K562 (cell line): ENCODE data around the gene MUSK. TPM values are rescaled to one million over a fixed set of nuclear protein-coding genes. Genes with fewer than 3 reads are reported as not detected.

ENCODE experiments used
- ATAC-seq: fragments of 200-7000 bp; cut with Tn5 transposase; 3 replicates; pipeline ENCODE4 v1.9.1; 2020; ENCODE audit warnings: moderate library complexity
- BruUV-seq: library from RNA; stranded (reverse); fragments of 400-500 nt; replicated peaks from 2 replicates; lab custom pipeline; 2021; lab: Mats Ljungman, UMichigan
- CTCF ChIA-PET: fragments of 300-600 bp; formaldehyde crosslinking; extraction: SDS; loops from one replicate; lab custom pipeline; 2021; ENCODE audit warnings: low intra/inter-chr PET ratio; lab: Yijun Ruan, JAX
- POLR2A ChIA-PET: fragments of 300-600, 350-650 bp; sonication (Branson Sonifier 250); formaldehyde crosslinking; extraction: SDS; loops from one replicate; lab custom pipeline; 2021; ENCODE audit warnings: antibody characterized with exemption, inconsistent platforms; lab: Yijun Ruan, JAX
- DNase-seq, 4 experiments: peaks; one replicate each; pipeline versions ENCODE4 v3.0.0 to v3.0.0-alpha.2; 2011 to 2018; ENCODE audit warnings: low spot score in 3 of 4, mixed read lengths in 3 of 4; ENCODE audit errors: extremely low read depth in 1 of 4
- FAIRE-seq: peaks from 2 replicates; lab custom pipeline; 2011; peaks lifted over from hg19 to GRCh38; lab: Jason Lieb, UNC
- H2AFZ ChIP-seq: 2 replicates; pipeline ENCODE4 v1.6.0; 2011; ENCODE audit warnings: low read depth, low read length, control low read depth, inconsistent platforms
- H3K27ac ChIP-seq: fragments of 200-600 bp; 3 replicates; pipeline ENCODE4 v1.8.0; 2011; ENCODE audit warnings: low read depth, mild to moderate bottlenecking, control low read depth, inconsistent platforms, low read length, moderate library complexity, mixed read lengths; ENCODE audit errors: extremely low read depth
- H3K27me3 ChIP-seq, 2 experiments: fragments of 300-600 bp in 1 of 2; 2 replicates in 1 of 2; 3 replicates in 1 of 2; pipeline versions ENCODE4 v1.6.0 to v1.8.0; 2011; ENCODE audit warnings: inconsistent platforms in 2 of 2, low read length in 2 of 2, mild to moderate bottlenecking in 1 of 2, mixed read lengths in 1 of 2, moderate library complexity in 1 of 2; ENCODE audit not compliant: control insufficient read depth in 2 of 2, insufficient read depth in 2 of 2
- H3K36me3 ChIP-seq: fragments of 300-600 bp; 3 replicates; pipeline ENCODE4 v1.8.0; 2011; ENCODE audit warnings: mild to moderate bottlenecking, low read length, inconsistent platforms; ENCODE audit not compliant: control insufficient read depth, insufficient read depth
- H3K4me1 ChIP-seq, 2 experiments: fragments of 200-600 bp in 1 of 2; replicated peaks in 1 of 2; 2 replicates in 1 of 2; 3 replicates in 1 of 2; pipeline versions ENCODE4 v1.5.1 to v1.8.0; 2011; ENCODE audit warnings: inconsistent platforms in 2 of 2, low read length in 2 of 2, mild to moderate bottlenecking in 1 of 2, mixed read lengths in 1 of 2, moderate library complexity in 1 of 2; ENCODE audit not compliant: control insufficient read depth in 2 of 2, insufficient read depth in 2 of 2
- H3K4me2 ChIP-seq: 2 replicates; pipeline ENCODE4 v1.6.1; 2011; ENCODE audit warnings: low read length, control low read depth, inconsistent platforms, mixed read lengths; ENCODE audit not compliant: insufficient read depth
- H3K4me3 ChIP-seq: fragments of 200-600 bp; sonication (generic), shearing (Covaris generic); 2 replicates; pipeline ENCODE4 v1.5.1; 2016; ENCODE audit warnings: control low read depth, inconsistent platforms
- H3K79me2 ChIP-seq: fragments of 200-600 bp; 3 replicates; pipeline ENCODE4 v1.8.0; 2011; ENCODE audit warnings: low read length, inconsistent platforms; ENCODE audit not compliant: control insufficient read depth, insufficient read depth
- H3K9ac ChIP-seq, 2 experiments: 2 replicates each; pipeline versions ENCODE4 v1.6.0 to v1.6.1; 2011; ENCODE audit warnings: low read depth in 2 of 2, low read length in 2 of 2, control low read depth in 1 of 2, inconsistent platforms in 1 of 2, mild to moderate bottlenecking in 1 of 2, mixed read lengths in 1 of 2; ENCODE audit not compliant: insufficient read depth in 1 of 2
- H3K9me1 ChIP-seq: one replicate; pipeline ENCODE4 v1.6.0; 2011; ENCODE audit warnings: inconsistent platforms, mild to moderate bottlenecking, low read length, moderate library complexity; ENCODE audit not compliant: control insufficient read depth, insufficient read depth
- H3K9me3 ChIP-seq: replicated peaks from 2 replicates; pipeline ENCODE4 v1.5.1; 2011; ENCODE audit warnings: low read depth, low read length, inconsistent platforms; ENCODE audit not compliant: control insufficient read depth, insufficient read depth
- H4K20me1 ChIP-seq: replicated peaks from 2 replicates; pipeline ENCODE4 v1.6.1; 2011; ENCODE audit warnings: low read length, inconsistent platforms, mixed read lengths; ENCODE audit not compliant: control insufficient read depth, insufficient read depth
- FUS ChIP-seq: fragments of 200-400 bp; formaldehyde crosslinking; optimal IDR thresholded peaks from 2 replicates; pipeline ENCODE3; 2017; ENCODE audit warnings: low read depth, low read length
- HMG20B ChIP-seq: fragments of 250-450 bp; sonication (Bioruptor Pico); IDR thresholded peaks from 2 replicates; pipeline ENCODE4 v1.5.0; 2021; ENCODE audit warnings: mild to moderate bottlenecking
- HSF4 ChIP-seq: fragments of 250-450 bp; sonication (Bioruptor Pico); IDR thresholded peaks from 2 replicates; pipeline ENCODE4 v2.1.2; 2022; ENCODE audit warnings: mild to moderate bottlenecking, moderate library complexity, borderline replicate concordance
- KLF6 ChIP-seq: fragments of 250-450 bp; sonication (Bioruptor Pico); IDR thresholded peaks from 2 replicates; pipeline ENCODE4 v1.4.0; 2020; ENCODE audit warnings: mild to moderate bottlenecking, moderate library complexity, borderline replicate concordance
- MBD2 ChIP-seq: sonication (generic); IDR thresholded peaks from 2 replicates; pipeline ENCODE4 v1.6.1; 2016; ENCODE audit warnings: low read depth, borderline replicate concordance
- NCOA1 ChIP-seq: fragments of 450-650 bp; IDR thresholded peaks from 2 replicates; pipeline ENCODE4 v1.6.1; 2016; ENCODE audit warnings: low read depth
- POLR3A ChIP-seq: IDR thresholded peaks from 2 replicates; pipeline ENCODE4 v1.6.1; 2011; ENCODE audit warnings: borderline replicate concordance, mild to moderate bottlenecking, moderate library complexity; ENCODE audit not compliant: insufficient read length, insufficient read depth; ENCODE audit errors: extremely low read depth
- PPARD ChIP-seq: fragments of 250-450 bp; sonication (Bioruptor Pico); IDR thresholded peaks from 2 replicates; pipeline ENCODE4 v1.8.0; 2022; ENCODE audit warnings: inconsistent platforms, mild to moderate bottlenecking, moderate library complexity
- RB1 ChIP-seq: fragments of 450-650 bp; IDR thresholded peaks from 2 replicates; pipeline ENCODE4 v1.6.1; 2017; ENCODE audit warnings: low read depth, mild to moderate bottlenecking
- SREBF2 ChIP-seq: sonication (generic); formaldehyde crosslinking; IDR thresholded peaks from 2 replicates; pipeline ENCODE4 v1.4.0; 2020; ENCODE audit warnings: mild to moderate bottlenecking, missing genetic modification reagents
- WGBS: fragments of 100-300 bp; shearing (Covaris generic); methylation state at CpG from one replicate; pipeline ENCODE4 v1.1.6; 2016; ENCODE audit warnings: low coverage, mixed read lengths; ENCODE audit not compliant: insufficient coverage; ENCODE audit errors: missing lambda C conversion rate; 5-methylcytosine and 5-hydroxymethylcytosine counted together
- in situ Hi-C: fragments of 300-500 bp; cut with MboI; formaldehyde crosslinking; loops from 4 replicates; pipeline ENCODE4 v1.15.0; 2018; ENCODE audit warnings: inconsistent platforms, mixed read lengths
- intact Hi-C: fragments of 100-400 bp; cut with micrococcal nuclease; formaldehyde crosslinking; loops from 2 replicates; pipeline ENCODE4 v1.14.2; 2022
- polyA plus RNA-seq, 8 experiments: library from polyadenylated mRNA; depleted of rRNA in 4 of 8; stranded (reverse) in 5 of 8; unstranded in 3 of 8; fragments of >200 nt; fragmentation: Nextera tagmentation in 2 of 8; fragmentation: Illumina TruSeq in 1 of 8; extraction: Ambion mirVana in 2 of 8; extraction: Trizol in 1 of 8; gene quantifications; 2 replicates each; pipeline versions ENCODE4 v1.2.1 to v1.2.3, GENCODE V29; 2011 to 2014; ENCODE audit warnings: inconsistent platforms in 1 of 8, missing spikeins in 1 of 8
- total RNA-seq, 7 experiments: library from RNA; depleted of rRNA in 6 of 7; stranded (reverse); fragments of >200 nt in 6 of 7; fragmentation: Illumina TruSeq in 2 of 7; extraction: Trizol in 2 of 7; gene quantifications; 2 replicates each; pipeline versions ENCODE4 v1.2.1 to v1.2.3, GENCODE V29; 2011 to 2021; ENCODE audit warnings: low replicate concordance in 1 of 7
- TF ChIP-seq, protein P1 (sequence below): fragments of 200-800 bp; sonication (Bioruptor generic); IDR thresholded peaks from 2 replicates; pipeline ENCODE4 v1.6.1; 2017; ENCODE audit warnings: missing genetic modification characterization, missing compliant biosample characterization
- TF ChIP-seq, protein P2 (sequence below), 2 experiments: fragments of 450-650 bp; formaldehyde crosslinking in 1 of 2; IDR thresholded peaks; 2 replicates each; pipeline versions ENCODE4 v1.4.0 to v1.6.1; 2014 to 2020; ENCODE audit warnings: mild to moderate bottlenecking in 2 of 2, borderline replicate concordance in 1 of 2, low read depth in 1 of 2

Gene MUSK
- total and polyA plus RNA-seq, 9 of the 15 experiments (the other 6 are each of a cell fraction or from before 2014, with no cell fraction given), result not detected

DNA sequence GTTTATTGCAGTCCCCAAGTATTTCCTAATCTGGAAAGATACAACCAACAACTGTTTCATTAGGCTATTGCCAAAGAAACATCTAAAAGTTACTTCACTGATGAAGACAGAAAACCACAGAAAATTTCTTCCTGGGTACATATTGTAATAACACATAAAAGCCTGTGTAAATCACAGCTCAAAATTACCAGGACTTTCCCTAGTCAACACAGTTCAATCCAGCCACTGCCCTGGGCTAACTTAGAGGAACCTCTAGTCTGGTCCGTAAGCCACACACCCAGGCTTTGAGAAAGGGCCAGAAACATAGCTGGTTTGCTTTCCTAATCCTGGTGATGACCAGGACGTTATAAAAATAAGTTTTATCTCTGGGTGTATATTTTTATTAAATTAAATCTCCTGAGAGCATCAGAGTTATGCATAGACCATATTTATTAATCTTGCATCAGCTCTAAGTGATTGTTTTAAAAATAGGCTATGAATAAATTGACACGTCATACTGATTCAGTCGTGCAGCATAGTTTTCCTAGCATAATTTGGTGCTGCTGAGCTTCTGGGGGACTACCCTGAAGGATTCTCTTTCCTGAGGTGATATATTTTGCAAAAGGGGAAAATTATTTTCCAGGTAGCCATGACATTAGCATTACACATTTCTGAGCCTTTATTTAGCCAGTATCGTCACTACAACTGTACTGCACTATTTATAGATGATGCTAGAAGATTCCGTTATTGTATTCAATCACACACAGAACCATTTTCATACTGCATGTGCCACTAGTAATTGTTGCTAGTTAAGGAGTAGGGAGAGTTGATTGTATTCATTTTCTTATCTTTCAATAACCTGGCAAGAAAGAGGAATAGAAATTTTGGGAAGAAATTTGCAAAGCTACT lies 12.6 kb upstream of the MUSK start:
- no peak for FAIRE-seq
- TF ChIP-seq SREBF2 (CRISPR knock-in tag) (no peak), POLR3A (no peak), KLF6 (CRISPR knock-in tag) (no peak), HSF4 (no peak), FUS (no peak), PPARD (CRISPR knock-in tag) (no peak), MBD2 (no peak), RB1 (no peak), HMG20B (CRISPR knock-in tag) (no peak), NCOA1 (no peak)
- TF ChIP-seq, protein P1, sequence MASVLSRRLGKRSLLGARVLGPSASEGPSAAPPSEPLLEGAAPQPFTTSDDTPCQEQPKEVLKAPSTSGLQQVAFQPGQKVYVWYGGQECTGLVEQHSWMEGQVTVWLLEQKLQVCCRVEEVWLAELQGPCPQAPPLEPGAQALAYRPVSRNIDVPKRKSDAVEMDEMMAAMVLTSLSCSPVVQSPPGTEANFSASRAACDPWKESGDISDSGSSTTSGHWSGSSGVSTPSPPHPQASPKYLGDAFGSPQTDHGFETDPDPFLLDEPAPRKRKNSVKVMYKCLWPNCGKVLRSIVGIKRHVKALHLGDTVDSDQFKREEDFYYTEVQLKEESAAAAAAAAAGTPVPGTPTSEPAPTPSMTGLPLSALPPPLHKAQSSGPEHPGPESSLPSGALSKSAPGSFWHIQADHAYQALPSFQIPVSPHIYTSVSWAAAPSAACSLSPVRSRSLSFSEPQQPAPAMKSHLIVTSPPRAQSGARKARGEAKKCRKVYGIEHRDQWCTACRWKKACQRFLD, result no peak
- TF ChIP-seq, protein P2, sequence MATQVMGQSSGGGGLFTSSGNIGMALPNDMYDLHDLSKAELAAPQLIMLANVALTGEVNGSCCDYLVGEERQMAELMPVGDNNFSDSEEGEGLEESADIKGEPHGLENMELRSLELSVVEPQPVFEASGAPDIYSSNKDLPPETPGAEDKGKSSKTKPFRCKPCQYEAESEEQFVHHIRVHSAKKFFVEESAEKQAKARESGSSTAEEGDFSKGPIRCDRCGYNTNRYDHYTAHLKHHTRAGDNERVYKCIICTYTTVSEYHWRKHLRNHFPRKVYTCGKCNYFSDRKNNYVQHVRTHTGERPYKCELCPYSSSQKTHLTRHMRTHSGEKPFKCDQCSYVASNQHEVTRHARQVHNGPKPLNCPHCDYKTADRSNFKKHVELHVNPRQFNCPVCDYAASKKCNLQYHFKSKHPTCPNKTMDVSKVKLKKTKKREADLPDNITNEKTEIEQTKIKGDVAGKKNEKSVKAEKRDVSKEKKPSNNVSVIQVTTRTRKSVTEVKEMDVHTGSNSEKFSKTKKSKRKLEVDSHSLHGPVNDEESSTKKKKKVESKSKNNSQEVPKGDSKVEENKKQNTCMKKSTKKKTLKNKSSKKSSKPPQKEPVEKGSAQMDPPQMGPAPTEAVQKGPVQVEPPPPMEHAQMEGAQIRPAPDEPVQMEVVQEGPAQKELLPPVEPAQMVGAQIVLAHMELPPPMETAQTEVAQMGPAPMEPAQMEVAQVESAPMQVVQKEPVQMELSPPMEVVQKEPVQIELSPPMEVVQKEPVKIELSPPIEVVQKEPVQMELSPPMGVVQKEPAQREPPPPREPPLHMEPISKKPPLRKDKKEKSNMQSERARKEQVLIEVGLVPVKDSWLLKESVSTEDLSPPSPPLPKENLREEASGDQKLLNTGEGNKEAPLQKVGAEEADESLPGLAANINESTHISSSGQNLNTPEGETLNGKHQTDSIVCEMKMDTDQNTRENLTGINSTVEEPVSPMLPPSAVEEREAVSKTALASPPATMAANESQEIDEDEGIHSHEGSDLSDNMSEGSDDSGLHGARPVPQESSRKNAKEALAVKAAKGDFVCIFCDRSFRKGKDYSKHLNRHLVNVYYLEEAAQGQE (IDR thresholded peaks at IDR 0.05; ENCODE audit: borderline replicate concordance), result no peak
- TF ChIP-seq, protein P2 (CRISPR knock-in tag; IDR thresholded peaks at IDR 0.05; ENCODE audit: low read depth), result no peak

More for the DNA sequence above, 12.6 kb upstream of the MUSK start:
- no peak overlapping the region for H3K27ac ChIP-seq
- whole genome bisulfite sequencing, result 0% methylated on average over 6 of the region's 6 CpGs
- no peaks in the 10 kb centered on the region for H4K20me1 ChIP-seq
- CTCF ChIA-PET, result no interaction called here
- H3K79me2 ChIP-seq, result no peaks in the 10 kb centered on the region
- H3K9ac ChIP-seq, result no peak overlapping the region
- intact Hi-C loops, result no loop called here
- ATAC-seq, result no peak
- no peak for DNase-seq
- no peak overlapping the region for H2AFZ ChIP-seq
- H3K9me3 ChIP-seq, result no peaks in the 10 kb centered on the region
- POLR2A ChIA-PET, result no interaction called here
- BruUV-seq, result no TSS peak
- H3K4me3 ChIP-seq, result no peak overlapping the region
- no peaks in the 10 kb centered on the region for H3K27me3 ChIP-seq
- no peaks in the 10 kb centered on the region for H3K4me1 ChIP-seq
- no peak overlapping the region for H3K4me2 ChIP-seq
- no peaks in the 10 kb centered on the region for H3K36me3 ChIP-seq
- H3K9me1 ChIP-seq, result no peaks in the 10 kb centered on the region
- in situ Hi-C loops, result no loop called here
